ENCODE data around the gene ANKRD18A. TPM values are rescaled to one million over a fixed set of nuclear protein-coding genes. Genes with fewer than 3 reads are reported as not detected.
"Not testable (repeated sequence)": the region's sequence is repeated elsewhere in the genome, so short reads cannot be mapped to it uniquely, and the experiment has no call there.

ANKRD18A gene
- total and polyA plus RNA-seq, 7 donors, result under 0.01 to 1.4 (median 0.14) TPM

GRCh38 chr9:38621434-38622287 is 1.3 kb upstream of the ANKRD18A start:
- H3K36me3 ChIP-seq, result no peaks in the 10 kb centered on the region
- TF ChIP-seq POLR2A (IDR thresholded peaks at IDR 0.05), result no peak
- no peak for TF ChIP-seq POLR2AphosphoS5 (IDR thresholded peaks at IDR 0.05)
- no peak for TF ChIP-seq EP300 (IDR thresholded peaks at IDR 0.05)
- TF ChIP-seq CTCF (IDR thresholded peaks at IDR 0.05), result no peak
- H3K27ac ChIP-seq, result no peak overlapping the region
- peak; percentile 60 for DNase-seq
- intact Hi-C loops (cut with DNase I), result no loop called here
- H3K4me1 ChIP-seq, result peaks cover 0 to 31% (median 27%) of the 10 kb centered on the region in 4 donors
- peaks cover 0 to 6% (median 0%) of the 10 kb centered on the region in 4 donors for H3K9me3 ChIP-seq
- peaks cover 25 to 80% (median 49%) of the 10 kb centered on the region in 3 donors for H3K27me3 ChIP-seq
- 1 to 2% methylated on average over 67 of the region's 67 CpGs for WGBS, 2 donors
- peak overlapping the region; percentile 23 to 51 (median 42) for H3K4me3 ChIP-seq

DNA sequence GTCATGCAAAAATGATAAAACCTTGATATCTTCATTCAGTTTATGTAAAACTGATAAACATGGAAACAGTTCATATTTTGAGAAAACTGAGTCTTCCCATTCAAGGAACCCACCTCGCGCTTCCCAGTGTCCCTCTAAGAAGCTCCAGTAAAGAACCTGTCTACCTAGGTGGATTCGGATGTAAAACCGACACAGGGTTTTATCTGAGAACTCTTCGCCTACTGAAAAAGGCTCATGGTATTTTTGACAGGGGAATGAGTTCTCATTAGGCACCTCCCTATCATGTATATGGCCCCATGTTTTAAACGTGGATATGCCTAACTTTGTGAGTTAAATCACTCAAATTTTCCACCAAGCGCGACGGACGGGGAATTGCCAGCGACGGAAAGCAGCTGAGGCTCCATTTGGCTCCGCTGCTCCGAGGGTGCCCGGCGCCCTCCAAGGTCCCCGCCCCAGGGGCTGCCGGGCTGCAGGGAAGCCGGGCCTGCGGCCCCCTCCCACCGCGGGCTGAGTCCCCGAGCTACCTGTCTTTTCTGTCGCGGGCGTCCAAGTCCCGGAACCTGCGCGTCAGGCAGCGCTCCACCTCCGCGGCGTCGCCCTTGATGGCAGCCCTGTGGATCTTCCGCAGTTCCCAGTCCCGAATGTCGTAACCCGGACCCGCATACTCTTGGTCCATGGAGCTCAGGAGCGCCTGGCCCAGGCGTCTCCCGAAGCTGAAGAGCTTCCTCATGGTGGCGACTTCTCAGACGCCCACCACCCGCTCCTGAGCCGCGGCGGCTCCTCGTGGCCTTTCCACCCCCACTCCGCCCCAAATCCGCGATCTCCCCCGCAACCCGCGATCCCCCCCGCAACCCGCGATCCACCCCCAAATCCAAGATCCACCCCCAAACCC is 594 bp downstream of the ANKRD18A start:
- H3K36me3 ChIP-seq, result no peaks in the 10 kb centered on the region
- intact Hi-C loops (cut with DNase I), result no loop called here
- no peak for DNase-seq
- 2 to 3% methylated on average over 58 of the region's 58 CpGs for WGBS, 2 donors
- H3K27me3 ChIP-seq, result peaks cover 25 to 83% (median 49%) of the 10 kb centered on the region in 3 donors
- no peak for TF ChIP-seq POLR2AphosphoS5 (IDR thresholded peaks at IDR 0.05)
- no peak for TF ChIP-seq CTCF (IDR thresholded peaks at IDR 0.05)
- TF ChIP-seq EP300 (IDR thresholded peaks at IDR 0.05), result no peak
- no peak for TF ChIP-seq POLR2A (IDR thresholded peaks at IDR 0.05)
- peaks cover 0 to 31% (median 27%) of the 10 kb centered on the region in 4 donors for H3K4me1 ChIP-seq
- H3K27ac ChIP-seq, result peak overlapping the region in 1 of 4 donors; percentile 27
- peak overlapping the region; percentile 23 to 51 (median 42) for H3K4me3 ChIP-seq
- H3K9me3 ChIP-seq, result peaks cover 0 to 6% (median 0%) of the 10 kb centered on the region in 4 donors

GRCh38 chr9:38598029-38598745 is 22.2 kb downstream of the ANKRD18A start:
- 34 to 54% methylated on average over 2 of the region's 2 CpGs for WGBS, 2 donors
- H3K9me3 ChIP-seq; H3K27me3 ChIP-seq; DNase-seq; H3K4me1 ChIP-seq; H3K27ac ChIP-seq; H3K36me3 ChIP-seq; H3K4me3 ChIP-seq; intact Hi-C loops (cut with DNase I): not testable (repeated sequence)

DNA sequence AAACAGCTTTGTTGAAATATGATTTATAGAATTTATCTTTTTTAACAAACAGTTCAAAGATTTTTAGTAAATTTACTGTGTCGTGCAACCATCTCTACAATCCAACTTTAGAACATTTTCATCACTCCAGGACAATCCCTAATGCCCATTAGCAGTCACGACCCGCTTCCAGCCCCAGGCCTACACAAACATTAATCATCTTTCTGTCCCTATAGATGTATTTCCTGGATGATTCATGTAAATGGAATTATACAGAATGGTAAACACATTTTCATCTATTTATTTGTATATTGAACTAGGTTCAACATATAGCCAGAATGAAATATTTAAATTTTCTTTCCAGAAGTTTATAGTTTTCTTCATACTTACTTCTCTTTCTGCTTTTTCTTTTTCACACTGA is 25.3 kb downstream of the ANKRD18A start:
- DNase-seq; H3K4me3 ChIP-seq; H3K27me3 ChIP-seq; H3K4me1 ChIP-seq; H3K9me3 ChIP-seq; H3K27ac ChIP-seq; H3K36me3 ChIP-seq; intact Hi-C loops (cut with DNase I): not testable (repeated sequence)
- WGBS, 2 donors, result 89 to 90% methylated on average over 3 of the region's 3 CpGs

DNA sequence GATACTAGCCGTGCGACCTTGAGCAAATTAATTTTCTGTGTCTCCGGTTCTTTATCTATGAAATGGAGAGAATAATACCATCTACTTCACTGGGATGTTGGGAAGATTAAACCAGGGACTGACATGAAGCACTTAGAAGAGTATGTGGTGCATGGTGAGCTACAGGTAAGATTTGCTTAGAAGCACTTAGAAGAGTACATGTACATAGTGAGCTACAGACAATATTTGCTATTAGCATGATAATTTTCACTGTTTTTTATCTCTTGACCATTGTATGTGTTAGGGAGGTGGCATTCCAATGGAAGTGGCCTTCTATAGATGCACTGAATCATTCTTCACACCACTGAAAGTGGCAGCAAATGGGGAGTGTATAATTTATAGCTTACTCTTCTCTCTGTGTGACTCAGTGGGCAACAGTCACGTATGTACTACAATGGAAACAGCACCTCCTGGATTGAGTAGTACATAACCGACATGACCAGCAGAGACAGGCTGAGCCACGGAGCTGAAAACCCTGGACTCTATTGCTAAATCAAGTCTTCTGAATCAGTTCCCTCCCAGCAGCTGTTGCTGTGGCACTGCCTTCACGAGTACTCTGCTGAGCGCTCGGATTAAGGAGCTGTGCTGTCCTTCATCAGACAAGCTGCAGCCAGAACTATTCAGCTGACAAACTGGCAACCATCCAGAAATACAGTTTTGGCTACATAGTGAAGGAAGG is 28.9 kb downstream of the ANKRD18A start:
- intact Hi-C loops (cut with DNase I); H3K27ac ChIP-seq; H3K4me3 ChIP-seq; H3K9me3 ChIP-seq; H3K36me3 ChIP-seq; H3K4me1 ChIP-seq; H3K27me3 ChIP-seq; DNase-seq: not testable (repeated sequence)
- WGBS, 2 donors, result 75 to 86% methylated on average over 9 of the region's 9 CpGs

- intact Hi-C loops (cut with DNase I); H3K4me3 ChIP-seq; H3K27me3 ChIP-seq; DNase-seq; H3K9me3 ChIP-seq; H3K27ac ChIP-seq; H3K4me1 ChIP-seq; H3K36me3 ChIP-seq: not testable (repeated sequence)
- WGBS, 2 donors, result 67 to 91% methylated on average over 3 of the region's 3 CpGs
Observed at GRCh38 chr9:38583765-38584164, 36.6 kb downstream of the ANKRD18A start.

DNA sequence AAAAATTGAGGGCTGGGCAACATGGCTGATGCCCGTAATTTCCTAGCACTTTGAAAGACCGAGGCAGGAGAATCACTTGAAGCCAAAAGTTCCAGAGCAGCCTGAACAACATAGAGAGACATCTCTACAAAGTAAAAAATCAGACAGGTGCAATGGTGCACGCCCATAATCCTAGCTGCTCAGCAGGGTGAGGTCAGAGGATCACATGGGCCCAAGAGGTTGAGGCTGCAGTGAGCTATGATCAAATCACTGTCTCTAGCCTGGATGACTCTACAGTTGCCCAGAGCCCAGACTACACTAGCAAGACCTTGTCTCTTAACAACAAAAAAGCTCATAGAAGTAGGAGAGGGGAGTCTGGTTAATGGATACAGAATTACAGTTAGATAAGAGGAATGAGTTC is 40.3 kb downstream of the ANKRD18A start:
- intact Hi-C loops (cut with DNase I); DNase-seq: not testable (repeated sequence)

GRCh38 chr9:38576181-38576580 is 44.2 kb downstream of the ANKRD18A start:
- 32 to 62% methylated on average over 1 of the region's 1 CpG for WGBS, 2 donors
- H3K27ac ChIP-seq; H3K36me3 ChIP-seq; H3K4me1 ChIP-seq; H3K4me3 ChIP-seq; DNase-seq; intact Hi-C loops (cut with DNase I); H3K27me3 ChIP-seq; H3K9me3 ChIP-seq: not testable (repeated sequence)

More for the DNA sequence above, 40.3 kb downstream of the ANKRD18A start:
- H3K9me3 ChIP-seq, H3K4me1 ChIP-seq, H3K27ac ChIP-seq, H3K27me3 ChIP-seq, H3K4me3 ChIP-seq, H3K36me3 ChIP-seq: not testable (repeated sequence)
- 50 to 83% methylated on average over 3 of the region's 3 CpGs for WGBS, 2 donors

GRCh38 chr9:38566048-38566447 is 54.3 kb downstream of the ANKRD18A start:
- H3K4me1 ChIP-seq; H3K36me3 ChIP-seq; H3K9me3 ChIP-seq; H3K4me3 ChIP-seq; H3K27me3 ChIP-seq; H3K27ac ChIP-seq; DNase-seq; intact Hi-C loops (cut with DNase I): not testable (repeated sequence)
- whole genome bisulfite sequencing, 2 donors, result 55 to 60% methylated on average over 1 of the region's 1 CpG
